NCI-H1694 (cell line): ENCODE data around the gene ZNF324B.
A peak's percentile ranks its signal among the peaks of the same experiment; 100 is the strongest.
"Not testable (repeated sequence)": the region's sequence is repeated elsewhere in the genome, so short reads cannot be mapped to it uniquely, and the experiment has no call there.

Experiments
- DNase-seq: peaks from one replicate; lab custom pipeline; 2025; lab: John Stamatoyannopoulos, UW

The ZNF324B gene

GRCh38 chr19:58480481-58480830 is 29.0 kb downstream of the ZNF324B start:
- DNase-seq = no peak

GRCh38 chr19:58480831-58481230 is 29.4 kb downstream of the ZNF324B start:
- no peak for DNase-seq

- DNase-seq = no peak
Measured at GRCh38 chr19:58482372-58482771, 30.9 kb downstream of the ZNF324B start.

- DNase-seq = no peak
Measured at GRCh38 chr19:58483776-58484175, 32.4 kb downstream of the ZNF324B start.

GRCh38 chr19:58484349-58484748 is 32.9 kb downstream of the ZNF324B start:
- not testable (repeated sequence) for DNase-seq

- no peak for DNase-seq
Measured at GRCh38 chr19:58491393-58491792, 40.0 kb downstream of the ZNF324B start.

GRCh38 chr19:58492265-58492664 is 40.8 kb downstream of the ZNF324B start:
- no peak for DNase-seq

GRCh38 chr19:58497634-58498170 is 46.3 kb downstream of the ZNF324B start:
- no peak for DNase-seq

- DNase-seq = no peak
Measured at GRCh38 chr19:58498316-58499020, 47.0 kb downstream of the ZNF324B start.

GRCh38 chr19:58499021-58499927 is 47.9 kb downstream of the ZNF324B start:
- DNase-seq = peak; percentile 98

GRCh38 chr19:58500242-58500641 is 48.8 kb downstream of the ZNF324B start:
- DNase-seq = no peak
